Loucy (cell line): Measurements from ENCODE around the gene SPIC.

Source experiments
- H2AFZ ChIP-seq: fragments of 200-600 bp; sonication (generic); 2 replicates; pipeline ENCODE4 v1.6.0; 2016; ENCODE audit warnings: antibody characterized with exemption, mild to moderate bottlenecking, low read length, moderate library complexity
- H3F3A ChIP-seq: fragments of 200-600 bp; 2 replicates; pipeline ENCODE4 v1.6.0; 2016; ENCODE audit warnings: antibody characterized with exemption, low read depth, mild to moderate bottlenecking
- H3K27me3 ChIP-seq: fragments of 200-600 bp; sonication (generic); 2 replicates; pipeline ENCODE4 v1.6.1; 2014; ENCODE audit warnings: low read length, mild to moderate bottlenecking; ENCODE audit not compliant: insufficient read depth, poor library complexity, severe bottlenecking
- H3K36me3 ChIP-seq: fragments of 200-600 bp; sonication (generic); 2 replicates; pipeline ENCODE4 v1.6.1; 2016; ENCODE audit warnings: low read length; ENCODE audit not compliant: insufficient read depth
- H3K4me1 ChIP-seq: fragments of 200-600 bp; sonication (generic); 2 replicates; pipeline ENCODE4 v1.5.1; 2014; ENCODE audit warnings: low read length, mild to moderate bottlenecking; ENCODE audit not compliant: insufficient read depth, poor library complexity, severe bottlenecking
- H3K4me2 ChIP-seq: fragments of 200-600 bp; sonication (generic); 2 replicates; pipeline ENCODE4 v1.6.0; 2014; ENCODE audit warnings: antibody characterized with exemption, low read length, low read depth, mild to moderate bottlenecking; ENCODE audit not compliant: poor library complexity, severe bottlenecking
- H3K4me3 ChIP-seq: fragments of 200-600 bp; sonication (generic); 2 replicates; pipeline ENCODE4 v1.5.1; 2014; ENCODE audit warnings: low read length, mild to moderate bottlenecking, mixed read lengths; ENCODE audit not compliant: poor library complexity, severe bottlenecking
- H3K79me2 ChIP-seq: fragments of 200-600 bp; sonication (generic); 2 replicates; pipeline ENCODE4 v1.6.1; 2014; ENCODE audit warnings: low read length; ENCODE audit not compliant: insufficient read depth
- H3K9ac ChIP-seq: fragments of 200-600 bp; sonication (generic); 2 replicates; pipeline ENCODE4 v1.6.0; 2014; ENCODE audit warnings: mild to moderate bottlenecking, low read depth, low read length, moderate library complexity; ENCODE audit not compliant: poor library complexity, severe bottlenecking
- H3K9me2 ChIP-seq: fragments of 200-600 bp; sonication (generic); replicated peaks from 2 replicates; pipeline ENCODE4 v1.6.1; 2016; ENCODE audit warnings: low read depth, low read length, mixed read lengths
- H3K9me3 ChIP-seq: fragments of 200-600 bp; sonication (generic); 2 replicates; pipeline ENCODE4 v1.6.1; 2014; ENCODE audit warnings: mild to moderate bottlenecking, antibody characterized with exemption, low read length, low read depth; ENCODE audit not compliant: insufficient read depth
- H4K20me1 ChIP-seq: fragments of 200-600 bp; sonication (generic); 2 replicates; pipeline ENCODE4 v1.6.0; 2014; ENCODE audit warnings: antibody characterized with exemption, low read length, mild to moderate bottlenecking; ENCODE audit not compliant: insufficient read depth, poor library complexity, severe bottlenecking
- CTCF ChIP-seq: fragments of 200-600 bp; sonication (generic); conservative IDR thresholded peaks from 2 replicates; pipeline ENCODE4 v1.5.1; 2014; ENCODE audit warnings: mild to moderate bottlenecking, antibody characterized with exemption, low read length
- EZH2phosphoT487 ChIP-seq: fragments of 200-600 bp; IDR thresholded peaks from 2 replicates; pipeline ENCODE4 v1.6.1; 2018; ENCODE audit warnings: antibody characterized with exemption, mild to moderate bottlenecking, moderate library complexity, borderline replicate concordance

SPIC gene

GRCh38 chr12:101474711-101475386 is at the start of gene SPIC:
Gene SPIC (plus strand): TSS chr12:101475336. CDS start chr12:101476905, 1,569 bp downstream.
- Histone ChIP-seq H3K79me2 (no peaks in the 10 kb centered on the region), H4K20me1 (no peaks in the 10 kb centered on the region), H3K36me3 (no peaks in the 10 kb centered on the region), H3K9me2 (no peaks in the 10 kb centered on the region), H3K9me3 (no peaks in the 10 kb centered on the region), H3K27me3 (no peaks in the 10 kb centered on the region), H3K9ac (no peak within 1 kb of the TSS), H3K4me2 (no peak within 1 kb of the TSS), H3K4me1 (no peaks in the 10 kb centered on the region), H3K4me3 (no peak within 1 kb of the TSS), H2AFZ (no peak within 1 kb of the TSS), H3F3A (no peaks in the 10 kb centered on the region)
- no peak for TF ChIP-seq EZH2phosphoT487
- TF ChIP-seq CTCF: no peak

GRCh38 chr12:101430456-101430855 is 44.7 kb upstream of the SPIC start:
- no peak overlapping the region for H3K4me3 ChIP-seq
- H3K9ac ChIP-seq: no peak overlapping the region
- H3K36me3 ChIP-seq: no peaks in the 10 kb centered on the region
- H3K4me1 ChIP-seq: no peaks in the 10 kb centered on the region
- no peaks in the 10 kb centered on the region for H3K9me3 ChIP-seq
- no peak for TF ChIP-seq EZH2phosphoT487
- TF ChIP-seq CTCF: no peak
- H3K9me2 ChIP-seq: no peaks in the 10 kb centered on the region
- H3K27me3 ChIP-seq: no peaks in the 10 kb centered on the region
- H2AFZ ChIP-seq: no peak overlapping the region
- no peak overlapping the region for H3K4me2 ChIP-seq
- no peaks in the 10 kb centered on the region for H3F3A ChIP-seq
- no peaks in the 10 kb centered on the region for H4K20me1 ChIP-seq
- H3K79me2 ChIP-seq: no peaks in the 10 kb centered on the region

- no peak for TF ChIP-seq CTCF
- TF ChIP-seq EZH2phosphoT487: no peak
- Histone ChIP-seq H3K9me3 (no peaks in the 10 kb centered on the region), H3K4me2 (no peak overlapping the region), H3K36me3 (no peaks in the 10 kb centered on the region), H3K4me3 (no peak overlapping the region), H3K79me2 (no peaks in the 10 kb centered on the region), H3K27me3 (no peaks in the 10 kb centered on the region), H2AFZ (no peak overlapping the region), H3K9ac (no peak overlapping the region), H4K20me1 (no peaks in the 10 kb centered on the region), H3K9me2 (no peaks in the 10 kb centered on the region), H3F3A (no peaks in the 10 kb centered on the region), H3K4me1 (no peaks in the 10 kb centered on the region)
Observed at GRCh38 chr12:101436136-101436535, 39.0 kb upstream of the SPIC start.
